Measurements from ENCODE around the gene PRDM16. TPM values are rescaled to one million over a fixed set of nuclear protein-coding genes. Genes with fewer than 3 reads are reported as not detected.
"Not testable (repeated sequence)": the region's sequence is repeated elsewhere in the genome, so short reads cannot be mapped to it uniquely, and the experiment has no call there.

Gene PRDM16
- total RNA-seq, 2 experiments from 2014 or later, result 0.18 to 0.21 TPM

DNA sequence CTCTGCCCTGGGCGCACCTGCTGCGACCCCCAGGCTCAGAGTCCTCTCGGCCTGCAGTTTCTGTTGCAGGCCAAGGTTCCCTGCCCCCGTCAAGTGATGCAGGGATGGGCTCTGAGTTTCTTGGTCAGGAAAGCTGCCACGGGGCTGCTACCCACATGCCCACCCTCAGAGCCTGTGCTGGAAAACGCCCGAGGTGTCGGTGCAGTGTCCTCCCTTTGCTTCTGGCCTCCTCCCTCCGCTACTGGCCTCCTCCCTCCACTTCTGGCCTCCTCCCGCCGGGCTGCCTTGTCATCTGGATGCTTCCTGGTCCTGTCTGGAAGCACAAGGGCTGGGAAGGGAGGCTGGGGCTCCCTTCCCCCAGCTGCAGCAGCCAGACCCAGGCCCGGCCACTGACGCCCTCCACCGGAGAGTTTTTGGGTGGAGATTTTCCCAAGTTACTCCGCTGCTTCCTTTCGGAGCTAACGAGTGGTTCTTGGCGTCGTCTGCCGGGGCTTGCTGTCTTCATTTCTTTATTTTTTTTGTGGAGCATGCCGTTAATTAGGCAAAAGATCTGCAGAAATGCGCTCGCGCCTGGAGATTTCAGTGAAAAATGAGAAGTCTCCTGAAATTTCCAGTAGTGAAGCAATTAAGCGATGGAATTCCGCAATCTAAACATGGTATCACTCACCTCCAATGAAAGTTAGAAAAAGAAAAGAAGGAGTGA, 17.4 kb downstream of the PRDM16 start:
- Mint-ChIP-seq H3K9me3 (ENCODE audit: insufficient read depth) (no peaks in the 10 kb centered on the region), H3K4me1 (ENCODE audit: low read depth) (no peaks in the 10 kb centered on the region), H3K4me3 (no peak overlapping the region), H3K27ac (no peak overlapping the region), H3K36me3 (ENCODE audit: low read depth) (no peaks in the 10 kb centered on the region), H3K27me3 (ENCODE audit: low read depth) (no peaks in the 10 kb centered on the region)
- ATAC-seq (no peak), DNase-seq (no peak)
- POLR2A ChIA-PET, result no interaction called here
- CTCF ChIA-PET, result no interaction called here

DNA sequence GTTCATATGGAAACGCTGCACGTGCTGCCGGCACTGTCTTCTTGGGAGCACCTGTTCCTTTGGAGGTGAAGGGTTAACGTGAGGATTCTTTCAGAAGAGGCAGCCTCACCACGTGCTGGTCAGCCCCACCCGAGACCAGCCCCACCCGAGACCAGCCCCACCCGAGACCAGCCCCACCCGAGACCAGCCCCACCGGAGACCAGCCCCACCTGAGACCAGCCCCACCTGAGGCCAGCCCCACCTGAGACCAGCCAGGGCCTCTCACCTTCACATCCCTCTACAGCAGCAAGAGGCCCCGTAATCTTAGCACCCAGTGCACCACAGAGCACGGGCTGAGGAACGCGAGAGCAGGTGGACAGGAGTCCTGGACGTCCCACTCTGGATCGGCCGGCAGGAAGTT, 18.0 kb downstream of the PRDM16 start:
- no peak for ATAC-seq
- Mint-ChIP-seq H3K27ac (no peak overlapping the region), H3K9me3 (ENCODE audit: insufficient read depth) (no peaks in the 10 kb centered on the region), H3K4me1 (ENCODE audit: low read depth) (no peaks in the 10 kb centered on the region), H3K4me3 (no peak overlapping the region), H3K27me3 (ENCODE audit: low read depth) (no peaks in the 10 kb centered on the region), H3K36me3 (ENCODE audit: low read depth) (no peaks in the 10 kb centered on the region)
- CTCF ChIA-PET, result no interaction called here
- no peak for DNase-seq
- POLR2A ChIA-PET, result no interaction called here

DNA sequence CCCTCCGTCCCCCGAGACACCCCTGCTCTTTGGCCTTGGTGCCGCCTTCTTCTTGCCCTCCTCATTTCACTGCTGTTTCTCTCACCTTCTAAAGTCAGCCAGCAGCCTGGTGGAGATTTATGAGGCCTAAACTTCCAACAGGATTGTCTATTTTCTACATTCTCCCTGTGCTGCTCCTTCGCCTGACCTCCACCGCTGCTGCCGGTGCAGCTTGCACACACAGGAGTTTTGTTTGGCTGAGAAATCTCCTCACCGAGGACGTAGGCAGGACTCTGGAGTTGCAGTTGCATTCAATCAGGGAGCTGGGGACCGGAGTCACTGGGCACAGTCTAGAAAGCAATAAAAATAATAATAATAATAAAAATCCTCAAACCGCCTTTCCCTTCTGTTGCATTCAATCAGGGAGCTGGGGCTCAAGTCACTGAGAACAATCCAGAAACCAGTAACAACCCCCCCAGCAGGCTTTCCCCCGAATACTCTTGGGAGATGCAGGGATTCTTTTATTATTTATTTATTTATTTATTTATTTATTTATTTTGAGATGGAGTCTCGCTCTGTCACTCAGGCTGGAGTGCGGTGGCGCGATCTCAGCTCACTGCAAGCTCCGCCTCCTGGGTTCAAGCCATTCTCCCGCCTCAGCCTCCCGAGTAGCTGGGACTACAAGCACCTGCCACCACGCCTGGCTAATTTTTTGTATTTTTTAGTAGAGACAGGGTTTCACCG, 19.1 kb downstream of the PRDM16 start:
- H3K4me3 Mint-ChIP-seq; CTCF ChIA-PET; DNase-seq; H3K9me3 Mint-ChIP-seq (ENCODE audit: insufficient read depth); POLR2A ChIA-PET; H3K27ac Mint-ChIP-seq; H3K36me3 Mint-ChIP-seq (ENCODE audit: low read depth); H3K27me3 Mint-ChIP-seq (ENCODE audit: low read depth); ATAC-seq; H3K4me1 Mint-ChIP-seq (ENCODE audit: low read depth): not testable (repeated sequence)

DNA sequence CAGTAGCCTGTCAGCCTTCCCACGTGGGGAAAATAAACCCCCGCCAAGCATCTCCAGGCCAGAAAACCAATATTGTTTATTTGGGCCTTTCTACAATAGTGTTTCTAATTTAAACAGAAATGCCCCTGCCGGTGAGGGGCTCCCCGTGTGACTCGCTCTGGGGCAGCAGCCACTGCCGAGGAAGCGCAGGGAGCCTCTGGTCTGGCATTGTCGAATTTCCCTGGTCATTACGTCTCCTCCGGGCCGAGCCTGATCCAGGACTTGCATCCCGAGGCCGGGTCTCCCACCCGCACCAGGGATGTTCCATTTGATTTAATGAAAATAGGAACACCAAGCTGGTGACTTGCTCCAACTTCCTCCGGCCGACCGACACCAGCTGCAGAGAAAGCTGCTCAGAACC, 20.5 kb downstream of the PRDM16 start:
- Mint-ChIP-seq H3K27me3 (ENCODE audit: low read depth) (peaks cover 2% of the 10 kb centered on the region), H3K4me3 (no peak overlapping the region), H3K27ac (no peak overlapping the region), H3K36me3 (ENCODE audit: low read depth) (no peaks in the 10 kb centered on the region), H3K4me1 (ENCODE audit: low read depth) (peaks cover 3% of the 10 kb centered on the region), H3K9me3 (ENCODE audit: insufficient read depth) (no peaks in the 10 kb centered on the region)
- DNase-seq (no peak), ATAC-seq (no peak)
- CTCF ChIA-PET, result no interaction called here
- POLR2A ChIA-PET, result no interaction called here

DNA sequence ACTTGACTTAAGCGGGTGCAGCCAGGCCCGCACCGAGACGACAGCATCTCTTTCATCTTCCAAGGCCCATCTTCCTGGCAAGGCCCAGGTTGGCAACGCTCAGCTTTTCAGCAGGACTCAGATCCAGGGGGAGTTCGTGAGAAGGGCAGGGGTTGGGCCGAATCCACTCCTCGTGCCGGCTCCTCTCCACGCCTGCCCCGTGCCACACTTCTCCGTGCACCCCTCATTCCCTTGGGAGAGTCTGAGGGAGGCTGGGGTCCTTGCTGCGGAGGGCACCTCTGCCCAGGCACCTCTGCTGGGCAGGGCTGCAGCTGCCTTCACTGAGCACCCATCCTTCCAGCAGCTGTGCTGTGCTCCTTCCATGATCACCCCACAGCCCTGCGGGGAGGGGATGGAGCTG, 22.3 kb downstream of the PRDM16 start:
- H3K4me1 Mint-ChIP-seq (ENCODE audit: low read depth), result peaks cover 3% of the 10 kb centered on the region
- H3K4me3 Mint-ChIP-seq, result no peak overlapping the region
- no peaks in the 10 kb centered on the region for H3K36me3 Mint-ChIP-seq (ENCODE audit: low read depth)
- no peaks in the 10 kb centered on the region for H3K9me3 Mint-ChIP-seq (ENCODE audit: insufficient read depth)
- H3K27ac Mint-ChIP-seq, result no peak overlapping the region
- H3K27me3 Mint-ChIP-seq (ENCODE audit: low read depth), result peaks cover 2% of the 10 kb centered on the region
- ChIA-PET CTCF (no interaction called here), POLR2A (no interaction called here)
- ATAC-seq (no peak), DNase-seq (no peak)

DNA sequence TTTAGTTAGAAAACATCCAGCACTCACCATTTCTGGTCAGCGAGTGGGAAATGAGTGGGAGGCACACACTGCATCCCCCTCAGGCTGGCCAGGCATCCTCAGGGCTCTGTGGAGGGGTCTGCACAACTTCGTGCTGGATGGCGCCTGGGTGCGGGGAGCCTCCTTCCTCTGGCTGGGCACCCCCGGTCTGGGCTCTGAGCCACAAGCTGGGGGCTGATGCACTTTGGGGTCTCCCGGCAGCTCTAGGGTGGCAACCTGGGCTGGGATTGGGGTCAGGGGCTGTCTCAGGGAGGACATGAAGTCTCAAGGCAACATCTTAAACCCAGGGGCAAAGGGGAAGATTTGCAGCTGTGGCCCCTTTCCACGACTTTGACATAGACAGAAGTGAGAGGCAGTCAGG, 23.5 kb downstream of the PRDM16 start:
- peaks cover 3% of the 10 kb centered on the region for H3K4me1 Mint-ChIP-seq (ENCODE audit: low read depth)
- no peaks in the 10 kb centered on the region for H3K36me3 Mint-ChIP-seq (ENCODE audit: low read depth)
- ATAC-seq (no peak), DNase-seq (no peak)
- H3K27ac Mint-ChIP-seq, result no peak overlapping the region
- ChIA-PET POLR2A (no interaction called here), CTCF (no interaction called here)
- H3K27me3 Mint-ChIP-seq (ENCODE audit: low read depth), result peaks cover 2% of the 10 kb centered on the region
- H3K4me3 Mint-ChIP-seq, result no peak overlapping the region
- no peaks in the 10 kb centered on the region for H3K9me3 Mint-ChIP-seq (ENCODE audit: insufficient read depth)

DNA sequence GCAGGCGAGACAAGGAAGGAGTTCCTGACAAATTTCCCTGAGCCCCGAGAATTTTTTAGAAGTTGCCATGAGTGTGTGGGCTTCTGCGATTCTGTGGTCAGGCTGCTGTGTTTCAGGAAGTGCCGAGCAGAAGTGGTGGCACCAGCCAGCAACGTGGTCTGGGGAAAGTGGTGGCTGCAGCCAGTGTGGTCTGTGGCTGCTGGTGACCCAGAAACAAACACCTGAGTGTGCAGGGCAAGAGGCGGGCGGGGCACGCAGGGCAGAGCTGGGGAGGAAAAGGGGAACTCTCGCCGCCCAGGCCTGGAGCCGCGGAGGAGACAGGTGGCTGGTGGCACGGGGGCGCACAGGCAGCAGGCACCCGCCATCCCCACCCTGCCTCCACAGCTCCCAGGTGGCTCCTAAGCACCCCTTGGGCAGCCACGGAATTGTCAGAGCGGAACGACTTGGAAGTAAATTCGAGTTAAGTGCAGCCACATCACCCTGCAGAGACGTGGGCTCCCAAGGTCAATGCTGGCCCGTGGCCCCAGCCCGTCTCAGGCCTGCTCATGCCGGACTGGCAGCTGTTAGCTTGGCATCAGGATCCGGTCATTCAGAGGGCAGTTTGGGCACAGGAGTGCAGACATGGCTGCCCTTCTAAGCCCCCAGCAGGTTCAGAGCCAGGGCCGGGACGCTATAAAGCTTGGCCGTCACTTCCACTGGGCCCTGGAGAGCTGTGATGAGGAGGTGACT, 25.1 kb downstream of the PRDM16 start:
- ATAC-seq, result no peak
- DNase-seq, result no peak
- Mint-ChIP-seq H3K27me3 (ENCODE audit: low read depth) (peaks cover 2% of the 10 kb centered on the region), H3K4me1 (ENCODE audit: low read depth) (peaks cover 3% of the 10 kb centered on the region), H3K9me3 (ENCODE audit: insufficient read depth) (no peaks in the 10 kb centered on the region), H3K4me3 (no peak overlapping the region), H3K36me3 (ENCODE audit: low read depth) (no peaks in the 10 kb centered on the region), H3K27ac (no peak overlapping the region)
- POLR2A ChIA-PET, result no interaction called here
- CTCF ChIA-PET, result no interaction called here

DNA sequence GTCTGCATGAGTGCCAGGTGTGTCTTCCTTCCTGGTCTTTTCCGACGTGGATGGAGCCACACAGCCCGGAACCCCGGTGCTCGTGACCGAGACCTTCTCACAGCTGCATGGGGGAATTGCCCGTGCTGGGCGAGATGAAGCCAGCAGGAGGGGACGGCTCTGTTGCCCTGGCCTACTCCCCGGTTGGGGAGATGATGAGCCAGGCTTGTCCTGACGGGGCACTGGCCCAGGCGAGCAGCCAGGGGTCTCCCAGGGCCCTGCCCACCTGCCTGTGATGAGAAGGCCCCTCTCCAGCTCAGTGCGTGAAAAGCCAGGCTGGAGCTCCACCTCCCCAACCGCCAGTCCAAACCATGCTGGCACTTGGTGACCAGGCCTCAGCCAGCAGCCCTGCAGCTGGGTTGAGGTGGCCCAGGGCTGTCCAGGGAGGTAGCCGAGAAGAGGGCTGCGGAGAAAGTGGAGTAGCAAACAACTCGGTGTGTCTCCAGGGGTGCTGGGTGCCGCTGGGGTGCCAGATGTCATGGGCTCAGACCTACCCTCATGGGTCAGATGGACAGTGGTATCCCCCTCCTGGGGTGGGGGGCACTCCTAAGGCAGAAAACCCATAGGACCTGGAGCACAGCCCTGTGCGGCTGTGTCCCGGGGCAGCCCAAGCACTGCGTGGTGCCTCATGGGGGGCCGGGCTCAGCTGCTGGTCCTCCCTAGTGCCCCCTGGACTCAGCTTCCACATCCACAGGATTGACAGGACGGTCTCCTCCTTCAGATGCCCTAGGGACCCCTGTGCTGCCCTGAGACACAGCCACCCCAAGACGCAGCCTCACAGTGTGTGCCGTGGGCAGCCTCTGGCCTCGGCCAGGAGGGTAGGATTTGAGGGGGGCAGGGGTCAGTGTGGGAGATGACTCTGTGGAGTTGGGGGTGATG, 26.1 kb downstream of the PRDM16 start:
- Mint-ChIP-seq H3K27me3 (ENCODE audit: low read depth) (peaks cover 2% of the 10 kb centered on the region), H3K4me3 (no peak overlapping the region), H3K36me3 (ENCODE audit: low read depth) (no peaks in the 10 kb centered on the region), H3K27ac (no peak overlapping the region), H3K9me3 (ENCODE audit: insufficient read depth) (no peaks in the 10 kb centered on the region), H3K4me1 (ENCODE audit: low read depth) (peaks cover 3% of the 10 kb centered on the region)
- DNase-seq (no peak), ATAC-seq (no peak)
- POLR2A ChIA-PET, result no interaction called here
- CTCF ChIA-PET, result no interaction called here

DNA sequence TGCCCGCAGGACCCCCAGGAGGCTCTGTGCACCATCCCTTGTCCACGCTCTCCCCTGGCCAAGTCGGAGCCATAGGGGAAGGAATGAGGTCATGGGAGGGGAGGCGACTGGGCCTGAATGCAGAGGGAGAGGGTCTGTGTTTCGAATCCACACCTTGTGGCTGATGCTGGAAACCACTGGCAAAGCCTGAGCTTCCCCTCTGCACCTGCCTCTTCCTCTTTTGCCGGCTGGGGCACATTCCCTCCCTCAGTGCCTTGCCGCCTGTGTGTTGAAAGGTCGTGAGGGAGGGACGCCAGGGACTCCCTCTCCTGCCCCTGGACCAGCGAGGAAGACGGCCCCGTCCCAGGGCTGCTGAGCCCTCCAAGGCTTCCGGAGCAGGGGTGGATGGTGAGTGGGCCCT, 27.3 kb downstream of the PRDM16 start:
- H3K27ac Mint-ChIP-seq, result no peak overlapping the region
- ChIA-PET CTCF (no interaction called here), POLR2A (no interaction called here)
- H3K27me3 Mint-ChIP-seq (ENCODE audit: low read depth), result peaks cover 2% of the 10 kb centered on the region
- H3K4me1 Mint-ChIP-seq (ENCODE audit: low read depth), result peaks cover 3% of the 10 kb centered on the region
- ATAC-seq, result no peak
- DNase-seq, result no peak
- H3K36me3 Mint-ChIP-seq (ENCODE audit: low read depth), result no peaks in the 10 kb centered on the region
- no peaks in the 10 kb centered on the region for H3K9me3 Mint-ChIP-seq (ENCODE audit: insufficient read depth)
- H3K4me3 Mint-ChIP-seq, result no peak overlapping the region

DNA sequence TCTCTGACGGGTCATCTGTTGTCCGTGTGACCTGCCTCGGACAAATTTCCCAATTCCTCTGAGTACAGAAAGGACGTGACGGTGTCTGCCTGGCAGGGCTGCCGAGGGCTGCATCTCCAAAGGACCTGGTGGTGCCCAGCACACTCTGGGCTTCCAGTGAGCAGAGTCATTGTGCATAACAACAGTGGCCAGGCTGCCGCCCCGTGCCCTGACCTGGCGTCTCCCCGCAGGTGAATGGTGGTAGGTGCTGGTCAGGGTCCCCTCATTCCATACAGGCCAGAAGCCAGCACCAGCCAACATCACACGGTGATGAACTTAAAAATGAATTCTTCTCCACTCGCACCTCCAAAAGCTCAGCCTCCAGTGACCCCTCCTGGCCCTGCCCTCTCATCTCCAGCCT, 28.2 kb downstream of the PRDM16 start:
- ChIA-PET CTCF (no interaction called here), POLR2A (no interaction called here)
- no peaks in the 10 kb centered on the region for H3K36me3 Mint-ChIP-seq (ENCODE audit: low read depth)
- no peak for ATAC-seq
- H3K27me3 Mint-ChIP-seq (ENCODE audit: low read depth), result peaks cover 2% of the 10 kb centered on the region
- H3K9me3 Mint-ChIP-seq (ENCODE audit: insufficient read depth), result no peaks in the 10 kb centered on the region
- DNase-seq, result no peak
- peaks cover 3% of the 10 kb centered on the region for H3K4me1 Mint-ChIP-seq (ENCODE audit: low read depth)
- no peak overlapping the region for H3K27ac Mint-ChIP-seq
- no peak overlapping the region for H3K4me3 Mint-ChIP-seq

DNA sequence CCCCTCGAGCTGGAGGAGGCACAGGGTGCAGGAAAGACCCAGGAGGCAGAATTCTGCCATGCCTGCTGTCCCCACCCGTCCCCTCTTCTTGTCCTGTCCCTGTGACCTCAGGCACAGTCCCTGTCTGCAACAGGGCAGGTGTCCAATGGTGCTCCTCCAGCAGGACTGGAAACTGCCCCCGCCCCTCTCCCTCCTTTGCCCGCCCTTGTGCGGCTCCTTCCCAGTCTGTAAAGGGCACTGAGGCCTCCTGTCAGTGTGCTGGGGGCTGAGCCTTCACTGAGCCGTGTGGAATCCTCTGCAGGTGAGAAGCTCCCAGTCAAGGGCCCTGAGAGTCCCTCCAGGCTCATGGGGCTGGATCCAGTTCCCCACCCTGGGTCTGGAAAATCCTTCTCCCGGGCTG, 28.9 kb downstream of the PRDM16 start:
- no peak for DNase-seq
- Mint-ChIP-seq H3K27me3 (ENCODE audit: low read depth) (peaks cover 2% of the 10 kb centered on the region), H3K36me3 (ENCODE audit: low read depth) (no peaks in the 10 kb centered on the region), H3K9me3 (ENCODE audit: insufficient read depth) (no peaks in the 10 kb centered on the region), H3K4me1 (ENCODE audit: low read depth) (peaks cover 3% of the 10 kb centered on the region), H3K27ac (no peak overlapping the region), H3K4me3 (no peak overlapping the region)
- ATAC-seq, result no peak
- POLR2A ChIA-PET, result no interaction called here
- CTCF ChIA-PET, result no interaction called here

DNA sequence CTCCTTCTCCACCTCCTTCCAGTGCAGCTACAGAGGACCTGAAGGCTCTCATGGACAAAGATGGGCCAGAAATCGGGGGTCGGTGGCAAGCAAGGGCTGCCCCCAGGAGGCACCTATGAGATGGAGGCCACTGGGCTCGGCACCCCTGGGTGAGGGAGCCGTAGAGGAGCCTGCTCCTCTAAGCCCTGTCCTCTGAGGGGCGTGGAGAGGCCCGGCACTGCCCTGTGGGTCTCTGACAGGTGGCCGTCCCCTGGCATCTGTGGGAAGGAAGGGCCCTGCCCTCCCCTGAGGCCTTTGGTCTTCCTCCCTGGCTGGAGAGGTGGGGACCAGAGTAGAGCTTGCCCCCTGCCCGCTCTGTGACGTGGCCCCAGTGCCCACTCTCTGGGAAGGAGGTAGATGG, 30.9 kb downstream of the PRDM16 start:
- ChIA-PET POLR2A (no interaction called here), CTCF (no interaction called here)
- no peak overlapping the region for H3K27ac Mint-ChIP-seq
- no peak for DNase-seq
- no peak for ATAC-seq
- H3K9me3 Mint-ChIP-seq (ENCODE audit: insufficient read depth), result no peaks in the 10 kb centered on the region
- H3K27me3 Mint-ChIP-seq (ENCODE audit: low read depth), result no peaks in the 10 kb centered on the region
- H3K36me3 Mint-ChIP-seq (ENCODE audit: low read depth), result no peaks in the 10 kb centered on the region
- H3K4me3 Mint-ChIP-seq, result no peak overlapping the region
- no peaks in the 10 kb centered on the region for H3K4me1 Mint-ChIP-seq (ENCODE audit: low read depth)

All from activated CD8-positive, alpha-beta T cell treated with anti-CD3 and anti-CD28 coated beads, Interleukin-2, amount 10 ng/mL, durations not matched to agents 7 days and 5 days (primary cell).